ENCODE results near the gene PPIB. TPM values are rescaled to one million over a fixed set of nuclear protein-coding genes. Genes with fewer than 3 reads are reported as not detected.

PPIB gene
- total RNA-seq = 634 and 667 TPM in 2 replicates

DNA sequence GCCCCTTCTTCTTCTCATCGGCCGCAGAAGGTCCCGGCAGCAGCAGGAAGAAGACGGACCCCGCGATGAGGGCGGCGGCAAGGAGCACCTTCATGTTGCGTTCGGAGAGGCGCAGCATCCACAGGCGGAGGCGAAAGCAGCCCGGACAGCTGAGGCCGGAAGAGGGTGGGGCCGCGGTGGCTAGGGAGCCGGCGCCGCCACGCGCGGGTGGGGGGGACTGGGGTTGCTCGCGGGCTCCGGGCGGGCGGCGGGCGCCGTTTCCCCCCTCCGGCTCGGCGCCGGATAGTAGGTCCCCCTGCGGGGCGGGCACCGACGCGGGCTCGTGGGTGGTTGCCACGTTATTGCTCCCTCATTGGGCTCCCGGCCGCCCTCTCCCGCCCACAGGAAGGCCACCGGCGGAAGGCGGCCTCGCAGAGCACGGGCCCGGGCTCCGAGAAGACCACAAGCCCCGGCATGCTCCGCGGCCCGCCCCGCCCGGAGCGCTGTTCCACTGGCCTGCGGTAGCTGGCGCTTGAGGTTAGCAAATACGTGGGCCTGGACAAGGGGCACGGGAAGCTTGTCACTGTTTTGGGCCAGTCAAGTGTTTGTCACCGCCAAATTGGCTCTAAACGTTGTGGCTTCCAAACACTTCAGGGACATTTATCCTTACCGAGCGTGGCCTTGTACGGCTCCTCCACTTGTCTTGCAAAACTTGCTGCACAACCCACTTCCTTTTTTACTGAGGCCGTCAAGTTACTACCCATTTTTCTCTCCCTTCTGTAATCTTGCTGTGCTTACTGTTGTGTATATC, at the start of gene PPIB:
Gene PPIB (minus strand): TSS at position 154 of the 790 bp plus-strand sequence. CDS start 36 bp downstream, at position 118.
- peak; percentile 90 to 98 for DNase-seq (ENCODE audit: low read depth in 2 of 2)

DNA sequence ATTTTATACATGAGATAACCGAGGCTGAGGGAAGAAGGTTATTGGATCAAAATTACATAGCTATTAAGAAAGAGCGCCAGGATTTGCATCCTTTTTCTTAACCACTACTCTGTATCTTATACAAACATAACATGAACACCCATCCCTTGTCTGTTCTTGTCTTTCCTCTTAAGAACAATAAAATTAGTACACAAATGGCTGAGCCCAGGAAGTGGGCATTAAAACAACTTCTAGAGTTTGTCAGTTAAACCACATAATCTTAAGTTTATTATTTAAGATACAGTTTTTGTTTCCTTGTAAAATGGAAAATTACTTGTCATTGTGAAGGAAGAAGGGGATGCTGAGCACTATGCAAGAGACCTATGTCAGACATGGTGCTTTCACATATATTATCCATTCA, 48.9 kb upstream of the PPIB start:
- no peak for DNase-seq (ENCODE audit: low read depth in 2 of 2)

DNA sequence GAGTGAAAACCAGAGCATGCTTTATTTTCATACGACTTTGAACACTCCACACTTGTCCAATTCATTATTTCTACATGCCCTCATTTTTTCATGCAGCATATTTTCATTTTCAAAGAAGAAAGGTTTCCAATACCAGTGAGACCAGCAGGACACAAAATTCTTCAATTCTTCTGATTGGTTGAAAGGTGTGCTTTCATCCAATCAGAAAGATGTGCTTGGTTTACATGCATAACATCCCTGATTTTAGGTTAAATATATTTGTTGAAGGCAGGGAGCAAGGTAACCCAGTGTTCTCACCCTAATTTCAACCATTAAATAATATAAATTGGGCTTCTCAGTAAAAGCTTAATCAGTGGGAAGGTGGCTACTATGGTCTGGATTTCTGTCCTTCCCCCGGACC, 47.5 kb upstream of the PPIB start:
- no peak for DNase-seq (ENCODE audit: low read depth in 2 of 2)

DNA sequence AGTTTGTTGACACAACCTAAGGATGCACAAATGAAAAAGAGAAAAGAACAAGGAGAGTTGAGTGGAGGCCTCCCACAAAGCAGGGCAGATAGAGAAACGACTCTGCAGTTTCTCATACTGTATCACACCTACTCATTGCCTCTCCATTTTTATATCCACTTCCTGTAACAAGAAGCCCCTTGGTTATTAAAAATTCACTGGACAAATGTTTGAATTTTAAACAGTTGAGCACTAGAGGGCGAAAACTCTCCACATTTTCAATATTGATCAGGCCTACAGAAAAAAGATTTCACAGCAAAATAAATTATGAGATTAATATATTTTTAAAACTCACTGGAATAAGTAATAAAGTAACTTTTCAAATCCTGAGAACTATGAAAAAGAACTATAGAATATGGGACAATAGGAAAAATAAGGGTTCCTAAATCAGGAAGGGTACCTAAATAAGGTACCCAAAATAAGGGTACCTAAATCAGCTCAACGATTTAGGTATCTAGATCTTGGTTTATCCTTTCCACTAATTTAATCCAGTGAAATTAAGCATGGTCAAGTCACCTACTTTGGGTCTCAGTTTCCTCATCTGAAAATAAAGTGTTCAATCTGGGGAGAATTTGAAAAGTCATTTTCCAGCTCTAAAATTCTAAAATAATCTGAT, 47.0 kb upstream of the PPIB start:
- DNase-seq (ENCODE audit: low read depth in 2 of 2) = peak; percentile 37 to 68

DNA sequence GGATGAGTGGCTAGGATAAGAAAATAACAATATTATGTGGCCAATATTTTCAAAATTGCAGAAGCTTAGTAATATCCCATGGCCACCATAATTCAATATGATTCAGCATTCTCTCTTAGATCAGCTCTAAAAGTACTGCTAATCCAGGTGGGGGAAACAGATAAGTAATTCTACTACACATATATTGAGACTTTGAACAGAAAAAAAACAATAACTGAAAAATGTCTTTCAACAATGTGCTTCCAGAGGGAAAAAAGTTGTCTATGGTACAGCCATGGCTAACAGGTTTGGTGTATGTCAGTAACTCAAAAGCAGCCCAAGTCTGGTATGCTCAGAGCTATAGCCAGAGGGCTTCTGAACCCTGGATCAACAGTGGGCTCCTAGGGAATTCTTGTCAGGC, 42.4 kb upstream of the PPIB start:
- DNase-seq (ENCODE audit: low read depth in 2 of 2) = no peak

DNA sequence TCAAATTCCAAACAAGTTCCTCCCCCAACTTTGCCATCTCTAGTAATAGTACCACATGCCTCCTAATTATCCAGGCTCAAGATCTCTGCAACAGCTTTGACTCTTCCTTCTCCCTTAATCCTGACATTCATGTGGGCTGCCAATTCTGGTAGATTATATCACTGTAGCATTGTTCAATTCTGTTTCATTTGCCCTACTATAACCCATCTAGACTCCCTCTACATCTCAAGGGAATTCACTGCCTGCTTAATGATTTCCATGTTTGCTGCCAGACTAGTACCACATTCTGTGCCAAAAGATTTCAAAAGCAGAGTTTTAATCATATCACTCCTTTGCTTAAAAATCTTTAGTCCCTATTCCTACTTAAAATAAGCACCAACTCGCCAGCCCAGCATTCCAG, 34.6 kb upstream of the PPIB start:
- no peak for DNase-seq (ENCODE audit: low read depth in 2 of 2)

DNA sequence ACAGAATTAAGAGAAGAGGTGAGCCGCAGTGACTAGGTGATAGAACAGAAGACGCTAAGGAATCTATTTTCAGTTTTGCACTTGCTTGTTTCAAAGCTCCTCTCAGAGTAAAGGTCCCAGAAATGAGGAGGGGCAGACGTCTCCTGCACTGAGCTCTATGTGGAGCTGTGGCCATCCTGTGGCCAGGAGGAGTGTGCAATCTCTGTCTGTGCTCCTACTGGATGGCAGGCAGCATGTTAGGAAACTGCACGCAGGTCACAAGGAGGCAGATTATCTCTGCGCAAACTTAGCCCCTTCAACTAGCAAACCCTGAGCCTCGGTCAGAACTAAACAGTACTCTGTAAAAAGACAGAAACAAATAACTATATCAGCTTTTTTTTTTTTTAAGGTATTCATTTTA, 31.1 kb upstream of the PPIB start:
- DNase-seq (ENCODE audit: low read depth in 2 of 2) = no peak

DNA sequence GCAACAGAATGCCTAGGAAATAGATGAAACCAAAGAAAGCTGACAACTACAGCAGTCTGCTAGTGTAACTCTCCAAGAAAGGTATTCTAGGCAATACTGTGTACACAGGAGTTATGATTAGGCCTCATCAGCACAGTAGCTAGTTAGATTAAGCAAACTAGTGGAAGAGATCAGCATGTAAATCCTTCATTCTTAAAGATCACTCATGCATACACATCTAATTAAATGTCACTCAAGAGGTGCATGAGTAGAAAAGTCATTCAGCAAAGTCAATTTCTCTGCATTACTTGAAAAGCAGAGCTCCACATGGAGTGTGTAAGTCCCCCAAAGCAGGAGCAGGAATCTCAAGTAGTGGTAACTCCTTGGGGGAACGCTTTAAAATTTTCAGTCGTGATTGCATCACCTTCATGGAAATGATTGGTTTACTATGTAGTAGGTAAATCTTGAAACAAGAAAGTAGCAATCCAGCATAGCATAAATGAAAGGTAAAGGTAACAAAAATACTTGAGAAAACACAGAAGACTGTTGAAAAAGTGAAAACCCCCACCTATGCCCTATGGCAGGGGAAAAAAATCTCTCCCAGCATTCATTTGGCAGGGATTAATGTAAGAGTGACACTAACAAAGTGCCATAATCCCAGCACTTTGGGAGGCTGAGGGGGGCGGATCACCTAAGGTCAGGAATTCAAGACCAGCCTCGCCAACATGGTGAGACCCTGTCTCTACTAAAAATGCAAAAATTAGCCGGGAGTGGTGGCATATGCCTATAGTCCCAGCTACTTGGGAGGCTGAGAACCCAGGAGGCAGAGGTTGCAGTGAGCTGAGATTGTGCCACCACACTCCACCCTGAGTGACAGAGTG, 29.4 kb upstream of the PPIB start:
- DNase-seq (ENCODE audit: low read depth in 2 of 2) = no peak

DNA sequence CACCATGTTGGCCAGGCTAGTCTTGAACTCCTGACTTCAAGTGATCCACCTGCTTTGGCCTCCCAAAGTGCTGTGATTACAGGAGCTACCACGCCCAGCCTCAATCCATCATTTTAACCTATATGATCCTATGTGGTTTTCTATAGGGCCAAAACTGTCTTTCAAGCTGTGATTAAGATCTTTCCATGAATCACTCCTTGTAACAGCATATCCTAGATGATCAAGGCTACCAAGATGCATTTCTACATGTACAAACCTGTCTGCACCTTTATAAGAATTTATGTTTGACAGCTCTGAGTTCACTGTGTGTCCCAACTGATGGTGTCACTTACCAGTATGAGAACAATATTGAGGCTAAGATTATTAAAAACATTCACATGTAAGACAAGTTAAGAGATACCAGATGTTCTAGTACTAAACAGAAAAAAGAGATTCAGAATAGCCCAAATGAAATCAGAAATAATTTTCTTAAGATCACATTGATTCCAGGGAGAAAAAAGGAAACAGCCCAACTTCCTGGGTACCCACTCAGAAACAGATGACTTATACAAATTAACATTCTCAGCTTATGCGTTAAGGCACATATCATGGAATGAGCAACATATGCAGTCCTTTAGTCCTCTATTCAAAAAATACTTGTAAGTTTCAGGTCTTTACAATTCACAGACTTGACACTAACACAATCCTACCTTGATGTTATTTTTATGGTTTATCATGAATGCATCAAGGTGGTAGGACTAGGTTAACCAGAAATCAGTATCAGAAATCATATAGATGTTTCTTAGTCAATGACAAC, 24.8 kb upstream of the PPIB start:
- DNase-seq (ENCODE audit: low read depth in 2 of 2) = no peak

DNA sequence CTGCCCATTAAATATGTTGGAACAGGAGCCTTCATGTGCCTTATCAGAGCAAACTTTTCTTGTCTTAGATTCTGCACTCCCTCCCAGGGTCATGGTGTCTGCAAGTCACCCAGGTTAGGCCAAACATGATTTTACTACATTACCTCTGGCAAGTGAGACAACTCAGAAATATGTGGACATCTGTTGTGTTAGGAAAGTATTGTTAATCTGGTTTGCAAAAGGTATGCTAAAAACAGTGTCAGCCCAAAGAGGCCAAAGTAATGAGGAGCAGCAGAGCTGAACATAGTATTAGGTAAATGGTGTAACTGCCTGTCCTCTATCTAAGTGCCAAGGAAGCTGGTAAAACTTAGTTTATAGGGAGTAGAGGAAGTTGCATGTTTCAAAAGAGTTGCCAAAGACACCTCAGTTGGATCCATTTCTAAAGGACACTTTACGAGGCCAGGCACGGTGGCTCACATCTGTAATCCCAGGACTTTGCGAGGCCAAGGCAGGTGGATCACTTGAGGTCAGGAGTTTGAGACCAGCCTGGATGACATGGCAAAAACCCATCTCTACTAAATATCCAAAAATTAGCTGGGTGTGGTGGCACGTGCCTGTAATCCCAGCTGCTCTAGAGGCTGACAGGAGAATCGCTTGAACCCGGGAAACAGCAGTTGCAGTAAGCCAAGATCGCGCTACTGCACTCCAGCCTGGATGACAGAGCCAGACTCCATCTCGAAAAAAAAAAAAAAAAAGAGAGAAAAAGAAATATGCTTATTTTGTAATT, 22.5 kb upstream of the PPIB start:
- no peak for DNase-seq (ENCODE audit: low read depth in 2 of 2)

DNA sequence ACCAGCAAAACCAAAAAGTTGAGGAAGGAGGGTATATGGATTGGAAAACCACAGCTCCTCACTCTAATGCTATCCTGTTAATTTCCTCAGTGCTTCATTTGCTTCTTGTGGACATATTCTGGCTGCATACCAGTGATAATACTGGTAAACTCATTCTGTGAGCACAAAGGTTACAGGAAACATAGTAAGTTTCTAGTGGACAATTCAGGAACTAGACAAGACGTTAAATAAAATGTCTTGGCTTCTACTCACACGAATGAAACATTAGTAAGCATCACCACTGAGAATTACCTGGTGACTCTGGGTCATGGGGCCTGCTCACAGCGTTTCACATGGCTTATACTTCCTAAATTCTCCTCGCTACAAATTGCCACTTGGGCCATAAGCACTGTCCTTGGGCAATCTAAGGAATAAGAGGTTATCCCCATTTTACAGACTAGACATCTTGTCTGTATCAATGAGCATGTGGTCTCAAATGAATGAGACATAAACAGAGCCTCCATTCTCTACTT, 20.1 kb upstream of the PPIB start:
- DNase-seq (ENCODE audit: low read depth in 2 of 2) = no peak

DNA sequence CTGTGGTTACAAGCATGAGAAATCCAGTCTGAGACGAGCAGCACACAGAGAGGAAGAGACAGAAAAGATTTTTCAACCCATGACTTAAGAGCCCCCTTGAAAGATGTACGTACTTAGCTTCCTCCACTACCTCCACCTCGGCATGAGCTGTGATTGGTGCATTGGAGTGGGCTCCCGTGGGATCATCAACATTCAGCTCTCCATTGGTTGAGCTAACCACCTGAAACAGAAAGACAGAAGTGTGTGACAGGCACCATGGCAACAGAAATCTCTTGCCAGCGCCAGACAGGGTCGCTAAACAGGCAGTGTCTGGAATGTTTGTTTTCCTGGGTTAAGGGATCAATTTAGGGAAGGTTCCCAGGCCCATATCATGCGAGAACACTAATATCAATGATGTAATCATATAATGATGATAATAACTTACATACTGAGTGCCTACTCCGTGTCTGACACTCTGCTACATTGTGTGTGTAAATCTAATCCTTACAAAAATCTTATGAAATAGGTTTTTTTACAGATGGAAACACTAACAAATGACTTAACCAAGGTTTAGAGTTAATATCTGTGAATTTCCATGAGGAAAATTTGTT, 17.5 kb upstream of the PPIB start:
- DNase-seq (ENCODE audit: low read depth in 2 of 2) = no peak

DNA sequence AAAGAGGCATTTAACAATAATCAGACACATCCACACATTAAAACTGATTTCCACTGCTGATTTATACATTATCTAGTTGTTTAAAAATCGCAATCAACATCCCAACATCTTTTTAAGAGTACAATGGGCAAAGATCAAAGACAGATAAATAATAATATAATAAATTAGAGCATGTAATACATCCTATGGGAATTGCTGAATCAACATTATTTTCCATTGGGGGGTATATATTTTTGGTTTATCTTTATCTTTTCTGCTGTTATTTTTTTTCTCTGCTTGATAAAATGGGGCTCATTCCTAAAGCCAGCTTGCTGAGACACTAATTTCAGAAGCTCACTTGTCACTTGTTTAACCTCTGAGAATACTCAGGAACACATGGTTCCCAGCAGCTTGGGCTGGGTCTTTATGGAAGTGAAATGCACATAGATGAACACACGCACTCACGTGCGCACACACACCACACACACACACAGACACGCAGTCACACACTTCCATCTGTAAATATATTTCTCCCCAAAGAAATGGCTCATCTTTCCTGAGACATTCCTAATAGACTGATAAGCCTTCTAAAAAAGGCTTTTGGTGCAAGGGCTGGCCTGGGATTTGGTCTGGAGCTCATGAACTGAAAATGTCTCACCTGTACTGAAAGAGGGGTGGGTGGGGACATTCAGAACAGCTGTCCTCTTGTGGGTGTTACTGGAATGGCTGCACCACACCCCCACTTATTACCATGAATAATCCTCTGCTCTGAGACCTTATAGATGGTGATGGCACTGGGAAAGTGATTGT, 3.5 kb upstream of the PPIB start:
- DNase-seq (ENCODE audit: low read depth in 2 of 2) = no peak

DNA sequence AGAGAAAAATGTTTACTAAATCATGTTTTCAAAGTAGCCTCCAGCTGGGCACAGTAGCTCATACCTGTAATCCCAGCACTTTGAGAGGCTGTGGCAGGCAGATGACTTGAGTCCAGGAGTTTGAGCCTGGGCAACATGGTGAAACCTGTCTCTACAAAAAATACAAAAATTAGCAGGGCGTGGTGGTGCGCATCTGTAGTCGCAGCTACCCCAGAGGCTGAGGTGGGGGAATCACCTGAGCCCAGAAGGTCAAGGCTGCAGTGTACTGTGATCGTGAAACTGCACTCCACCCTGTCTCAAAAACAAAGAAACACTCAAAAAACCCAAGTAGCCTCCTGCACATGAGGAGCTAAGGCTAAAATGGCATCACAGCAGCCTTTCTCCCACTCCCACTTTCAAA, 1.6 kb upstream of the PPIB start:
- no peak for DNase-seq (ENCODE audit: low read depth in 2 of 2)

DNA sequence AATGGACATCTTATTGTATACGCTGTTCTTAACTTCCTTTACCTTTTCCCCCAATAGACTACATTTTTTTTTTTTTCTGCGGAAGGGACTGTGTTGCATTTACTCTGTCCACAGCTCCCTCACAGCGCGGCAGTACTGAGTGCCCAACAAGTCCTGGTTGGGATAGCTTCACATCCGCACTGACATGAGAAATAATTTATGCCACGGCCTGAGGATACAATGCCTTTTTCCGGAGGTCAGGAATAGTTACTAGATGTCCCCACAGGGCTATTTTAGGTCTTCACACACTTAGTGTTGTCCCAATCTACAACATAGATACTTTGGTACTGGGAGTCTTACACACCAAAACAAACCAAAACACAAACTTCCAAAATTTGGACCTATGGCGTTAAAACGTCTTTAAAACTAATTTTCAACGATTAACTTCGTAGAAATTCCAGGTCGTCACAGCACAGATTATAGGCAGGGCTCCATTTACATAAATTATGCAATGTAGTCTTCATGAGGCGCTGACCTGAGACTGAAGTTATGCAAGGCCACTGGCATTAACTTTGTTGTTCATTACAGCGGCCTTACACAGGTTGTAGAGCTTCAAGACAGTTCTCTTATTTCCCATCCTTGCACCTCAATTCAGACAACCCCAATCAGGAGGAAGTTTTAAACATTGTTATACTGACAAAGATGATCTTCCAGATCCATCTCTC, 989 bp upstream of the PPIB start:
- DNase-seq (ENCODE audit: low read depth in 2 of 2) = peak; percentile 72 to 76

DNA sequence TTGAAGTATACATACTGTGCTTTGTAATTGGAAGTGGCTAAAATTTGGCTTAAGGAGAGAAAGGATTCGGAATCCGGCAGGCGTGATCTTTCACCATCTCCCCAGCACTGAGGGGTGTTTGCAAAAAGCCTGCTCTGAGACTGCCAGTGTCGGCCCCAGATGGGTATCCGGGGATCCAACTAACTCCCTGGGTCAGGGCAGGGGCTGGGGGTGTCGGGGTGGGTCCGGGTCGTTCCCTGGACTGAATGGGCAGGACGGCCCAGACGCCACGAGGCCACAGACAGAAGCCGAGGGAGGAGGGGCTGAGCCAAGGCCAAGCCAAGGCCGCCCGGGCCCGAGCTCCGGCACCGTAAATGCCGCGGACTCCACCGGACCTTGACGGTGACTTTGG, 349 bp downstream of the PPIB start:
- DNase-seq (ENCODE audit: low read depth in 2 of 2) = no peak

DNA sequence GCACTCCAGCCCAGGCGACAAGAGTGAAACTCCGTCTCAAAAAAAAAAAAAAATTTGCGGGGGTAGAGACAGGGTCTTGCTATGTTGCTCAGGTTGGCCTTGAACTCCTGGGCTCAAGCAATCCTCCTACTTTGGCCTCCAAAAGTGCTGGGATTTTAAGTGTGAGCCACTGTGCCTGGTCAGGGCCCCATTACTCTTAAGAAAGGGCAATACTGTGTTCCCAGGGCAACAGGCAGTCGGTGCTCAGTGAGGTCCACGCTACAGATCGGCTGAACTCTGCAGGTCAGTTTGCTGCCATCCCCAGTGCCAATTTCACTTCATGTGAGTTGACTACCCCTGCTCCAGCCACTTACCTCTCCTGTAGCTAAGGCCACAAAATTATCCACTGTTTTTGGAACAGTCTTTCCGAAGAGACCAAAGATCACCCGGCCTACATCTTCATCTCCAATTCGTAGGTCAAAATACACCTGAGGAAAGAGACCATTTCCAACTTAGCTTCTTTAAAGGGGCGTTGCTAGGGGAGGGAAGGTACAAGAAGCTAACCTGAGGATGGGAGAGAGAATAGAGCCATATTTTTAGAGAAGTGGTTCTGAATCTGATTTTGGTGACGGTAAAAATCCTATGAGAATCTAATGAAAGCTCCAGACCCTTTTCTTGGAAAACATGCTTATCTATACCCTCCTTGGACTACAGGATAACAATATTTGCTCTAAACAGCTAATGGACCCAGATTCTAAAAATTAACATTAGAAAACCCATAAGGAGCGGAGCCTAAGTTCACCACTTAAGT, 939 bp downstream of the PPIB start:
- DNase-seq (ENCODE audit: low read depth in 2 of 2) = no peak
